VCaP (cell line): Measurements from ENCODE around the gene LPIN2.
"Not testable (repeated sequence)": the region's sequence is repeated elsewhere in the genome, so short reads cannot be mapped to it uniquely, and the experiment has no call there.

Source experiments
- H3K27ac ChIP-seq: fragments of 450-650 bp; 2 replicates; pipeline ENCODE4 v1.5.1; 2017
- CTCF ChIP-seq: fragments of 450-650 bp; conservative IDR thresholded peaks from 2 replicates; pipeline ENCODE4 v1.5.1; 2017; ENCODE audit warnings: mild to moderate bottlenecking, moderate library complexity

LPIN2 gene

GRCh38 chr18:3029215-3029952 lies 16.4 kb upstream of the LPIN2 start:
- TF ChIP-seq CTCF: no peak
- H3K27ac ChIP-seq: no peak overlapping the region

DNA sequence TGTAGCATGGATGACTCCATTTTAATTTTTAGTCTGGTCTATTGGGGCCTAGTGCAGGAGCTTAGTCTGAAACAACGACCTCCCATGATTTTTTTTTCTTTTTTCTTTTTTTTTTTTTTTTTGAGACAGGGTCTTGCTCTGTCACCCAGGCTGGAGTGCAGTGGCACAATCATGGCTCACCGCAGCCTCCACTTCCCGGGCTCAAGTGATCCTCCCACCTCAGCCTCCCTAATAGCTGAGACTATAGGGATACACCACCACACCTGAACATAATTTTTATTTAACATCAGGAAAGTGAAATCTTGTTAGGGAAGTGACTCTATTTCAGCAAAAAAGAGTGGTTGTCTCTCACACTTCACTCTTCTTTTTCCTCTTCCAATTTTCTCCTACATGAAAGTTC lies 15.2 kb upstream of the LPIN2 start:
- not testable (repeated sequence) for H3K27ac ChIP-seq

- no peak overlapping the region for H3K27ac ChIP-seq
- no peak for TF ChIP-seq CTCF
Observed at GRCh38 chr18:3027370-3027891, 14.5 kb upstream of the LPIN2 start.

DNA sequence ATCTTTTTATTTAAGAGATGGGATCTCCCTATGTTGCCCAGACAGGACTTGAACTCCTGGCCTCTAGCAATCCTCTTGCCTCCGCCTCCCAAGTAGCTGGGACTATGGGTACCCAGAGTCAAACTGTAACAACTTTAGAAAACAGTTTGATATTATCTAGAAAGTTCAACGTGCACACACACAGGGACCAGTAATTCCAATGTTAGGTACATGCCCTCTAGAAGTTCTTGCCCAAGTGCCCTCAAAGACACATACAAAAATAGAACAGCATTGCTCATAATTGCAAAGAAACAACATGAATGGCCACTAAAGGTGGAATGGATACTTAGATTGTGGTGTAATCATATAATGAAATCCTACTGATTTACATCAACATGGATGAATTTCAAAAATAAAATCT lies 12.6 kb upstream of the LPIN2 start:
- H3K27ac ChIP-seq: no peak overlapping the region
- no peak for TF ChIP-seq CTCF

- H3K27ac ChIP-seq: not testable (repeated sequence)
Observed at GRCh38 chr18:3023603-3024002, 10.7 kb upstream of the LPIN2 start.

- H3K27ac ChIP-seq: no peak overlapping the region
- no peak for TF ChIP-seq CTCF
Observed at GRCh38 chr18:3016585-3017297, 3.8 kb upstream of the LPIN2 start.

DNA sequence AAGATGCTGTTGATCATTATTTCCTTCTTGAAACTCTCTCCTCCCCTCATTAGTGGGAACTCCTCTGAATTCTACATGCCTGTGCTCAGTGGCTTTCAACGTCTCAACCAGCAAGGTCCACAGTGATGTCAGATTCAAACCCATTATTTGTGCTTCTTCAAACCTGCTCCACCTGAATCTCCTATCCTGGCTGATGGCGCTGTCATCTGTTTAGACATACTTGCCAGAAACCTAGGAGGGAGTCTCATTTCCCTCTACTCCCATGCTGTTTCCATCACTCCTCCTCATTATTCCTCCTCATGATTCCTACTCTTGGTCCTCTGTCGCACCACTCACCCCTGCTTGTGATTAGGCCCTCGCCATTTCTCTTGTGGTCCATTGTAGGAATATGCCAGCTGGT lies 2.9 kb upstream of the LPIN2 start:
- H3K27ac ChIP-seq: no peak overlapping the region
- TF ChIP-seq CTCF: no peak

DNA sequence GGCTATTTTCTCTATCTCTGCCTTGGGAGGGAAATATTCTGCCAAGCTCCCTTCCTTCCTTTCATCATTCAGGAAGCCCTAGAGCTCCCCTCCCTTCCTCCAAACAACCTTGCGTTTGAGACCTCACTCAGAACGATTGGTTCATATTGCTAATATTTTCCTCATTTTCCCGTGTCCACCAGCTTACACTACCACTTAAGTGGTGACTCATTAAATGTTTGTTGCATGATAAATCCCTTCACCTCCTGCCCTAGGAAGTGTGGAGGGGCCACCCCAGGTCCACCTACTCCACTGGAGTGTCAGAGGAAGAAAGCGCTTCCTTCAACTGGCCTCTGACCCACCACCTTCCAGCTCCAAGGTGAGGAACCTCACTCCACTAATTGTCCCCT lies 2.3 kb upstream of the LPIN2 start:
- no peak for TF ChIP-seq CTCF
- H3K27ac ChIP-seq: no peak overlapping the region
